Anterior cingulate cortex (tissue), 58 donors: ENCODE data around the gene THSD4.

ENCODE experiments used
- DNase-seq, 58 donors: peaks; one replicate each; lab custom pipeline; 2025; lab: John Stamatoyannopoulos, UW

The THSD4 gene

DNA sequence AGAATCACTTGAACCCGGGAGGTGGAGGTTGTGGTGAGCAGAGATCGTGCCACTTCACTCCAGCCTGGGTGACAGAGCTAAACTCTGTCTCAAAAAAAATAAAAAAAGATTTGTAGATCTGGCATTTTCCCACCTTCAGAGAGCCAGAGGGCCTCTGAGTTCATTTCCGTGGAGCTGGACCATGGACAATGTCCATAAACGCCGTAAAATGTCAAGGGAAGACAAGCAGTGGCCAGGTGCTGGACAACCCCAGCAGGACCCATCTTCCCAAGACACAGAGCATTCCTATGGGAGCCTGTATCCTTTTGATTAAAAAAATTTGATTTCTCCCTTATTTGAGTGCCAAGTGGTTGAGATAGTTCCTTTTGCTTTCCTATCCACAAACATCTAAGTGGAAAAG is 627.7 kb downstream of the THSD4 start:
- DNase-seq, result no peak

DNA sequence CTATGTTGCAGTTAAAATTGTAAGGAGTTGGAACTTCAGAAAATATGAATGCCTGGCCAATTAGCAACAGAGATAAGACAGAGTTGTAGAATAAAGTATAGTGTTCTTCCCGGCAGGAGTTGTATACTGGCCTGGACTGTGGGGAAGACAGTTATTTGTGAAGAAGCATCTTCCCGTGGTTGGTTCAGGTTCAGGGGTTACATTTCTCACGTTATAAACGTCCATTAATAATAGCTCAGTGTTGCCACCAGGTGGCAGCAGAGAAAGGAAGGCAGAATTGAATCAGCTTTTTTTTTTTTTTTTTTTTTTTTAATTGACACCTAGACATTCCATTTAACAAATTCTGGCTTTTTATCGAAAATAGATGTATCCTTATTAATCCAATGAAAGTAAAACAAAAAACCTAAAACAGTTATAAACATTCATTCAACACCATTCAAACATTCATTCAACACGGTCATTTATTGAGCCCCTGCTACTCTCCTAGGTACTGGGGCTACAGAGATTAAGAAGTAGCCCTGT is 628.7 kb downstream of the THSD4 start:
- peak in 8 of 58 donors; percentile 6 to 47 (median 14) for DNase-seq

DNA sequence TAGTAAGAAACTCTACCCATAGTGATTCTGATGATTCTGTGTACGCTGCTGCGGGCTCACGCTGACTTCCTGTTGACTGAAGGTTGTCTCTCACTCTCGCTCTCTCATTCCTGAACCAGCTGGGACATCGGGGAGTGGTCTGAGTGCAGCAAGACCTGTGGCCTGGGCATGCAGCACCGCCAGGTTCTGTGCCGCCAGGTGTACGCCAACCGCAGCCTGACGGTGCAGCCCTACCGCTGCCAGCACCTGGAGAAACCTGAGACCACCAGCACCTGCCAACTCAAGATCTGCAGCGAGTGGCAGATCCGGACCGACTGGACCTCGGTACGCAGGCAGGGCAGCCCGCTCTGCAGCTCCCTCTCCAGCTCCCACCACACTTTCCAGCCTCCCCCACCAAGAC is 631.4 kb downstream of the THSD4 start:
- no peak for DNase-seq

DNA sequence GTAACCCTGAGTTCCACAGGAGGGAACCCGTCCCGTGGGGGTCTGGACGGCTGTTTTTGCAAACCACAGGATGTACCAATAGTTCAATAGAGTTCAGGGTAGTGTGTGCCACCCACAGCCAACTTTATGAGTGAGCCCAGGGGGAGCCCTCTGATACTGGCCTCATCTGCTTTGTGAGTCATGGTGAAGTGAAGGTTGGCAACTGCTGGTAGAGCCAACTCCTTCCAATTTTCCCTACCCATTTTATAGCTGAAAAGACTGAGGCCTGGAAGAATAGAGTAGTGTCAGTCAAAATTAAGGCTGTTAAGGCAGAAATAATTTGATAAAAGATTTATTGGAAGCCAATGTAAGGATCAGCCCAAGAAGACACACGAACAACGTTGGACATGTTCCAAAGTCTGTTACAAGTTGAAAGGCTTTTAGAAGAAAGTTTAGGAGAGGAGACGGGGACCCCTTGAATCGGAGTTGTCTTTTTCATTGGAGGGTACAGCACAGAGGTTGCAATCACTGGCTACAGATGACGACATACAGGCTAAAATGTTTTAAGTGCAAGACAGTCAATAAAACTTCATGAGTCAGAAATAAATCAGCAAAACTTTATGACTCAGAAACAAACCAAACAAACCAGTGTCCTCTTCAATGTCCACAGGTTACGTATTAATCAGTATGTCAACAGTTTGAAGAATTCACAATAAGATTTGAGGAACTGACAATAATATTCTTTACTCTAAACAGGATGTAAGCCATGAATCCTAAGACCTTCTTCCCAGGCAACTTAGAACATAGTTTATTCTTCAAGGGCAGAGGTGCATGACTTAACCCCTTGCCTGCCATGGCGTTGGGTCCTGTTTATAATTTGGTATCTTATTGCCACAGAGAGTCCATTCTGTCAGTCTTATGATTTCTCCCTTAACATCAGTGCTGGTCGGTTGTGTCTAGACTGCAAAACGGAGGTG is 632.1 kb downstream of the THSD4 start:
- DNase-seq, result no peak

DNA sequence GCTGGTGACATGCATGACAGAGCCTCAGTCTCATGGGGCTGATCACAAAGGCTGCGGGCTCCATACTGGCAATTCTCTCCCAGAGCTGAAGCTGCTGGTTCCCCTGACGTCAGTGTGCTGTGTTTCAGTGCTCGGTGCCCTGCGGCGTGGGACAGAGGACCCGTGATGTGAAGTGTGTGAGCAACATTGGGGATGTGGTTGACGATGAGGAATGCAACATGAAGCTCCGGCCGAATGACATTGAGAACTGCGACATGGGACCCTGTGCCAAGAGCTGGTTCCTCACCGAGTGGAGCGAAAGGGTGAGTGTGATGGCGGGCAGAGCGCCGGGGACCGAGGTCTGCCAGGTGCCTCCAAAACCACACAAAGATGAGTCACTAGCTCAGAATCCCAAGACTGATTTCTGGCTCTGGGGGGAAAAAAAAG is 633.0 kb downstream of the THSD4 start:
- no peak for DNase-seq

DNA sequence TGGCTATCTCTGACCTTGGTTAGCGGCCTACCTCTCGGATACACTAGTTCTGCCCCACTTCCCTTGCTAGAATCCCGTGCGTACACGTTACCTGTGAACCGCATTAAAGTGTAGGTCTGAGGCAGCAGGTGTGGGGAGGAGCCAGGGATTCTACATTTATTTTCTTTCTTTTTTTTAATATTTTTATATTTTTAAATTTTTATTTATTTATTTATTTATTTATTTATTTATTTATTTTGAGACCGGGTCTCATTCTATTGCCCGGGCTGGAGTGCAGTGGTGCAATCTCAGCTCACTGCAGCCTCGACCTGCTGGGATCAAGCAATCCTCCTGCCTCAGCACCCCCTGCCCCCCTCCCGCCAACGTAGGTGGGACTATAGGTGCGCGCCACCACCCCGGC is 634.2 kb downstream of the THSD4 start:
- DNase-seq, result no peak

DNA sequence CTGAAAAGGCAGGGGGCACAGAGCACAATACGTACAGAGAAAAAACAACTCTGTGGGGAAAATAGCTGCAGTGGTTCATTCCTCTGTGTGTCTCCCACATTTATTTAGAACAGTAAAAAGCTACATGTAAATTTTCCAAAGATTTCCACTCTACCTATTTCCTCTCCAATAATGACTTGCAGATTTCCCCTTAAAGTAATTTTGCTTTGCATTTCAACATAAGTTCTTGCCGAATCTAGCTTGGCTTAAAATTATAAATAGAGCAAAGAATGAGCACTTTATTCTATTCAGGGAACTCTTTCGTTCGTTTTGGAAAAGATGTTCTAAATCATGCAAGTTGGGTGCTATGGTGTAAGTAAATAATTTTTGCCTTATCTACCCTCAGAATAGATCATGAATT is 636.9 kb downstream of the THSD4 start:
- no peak for DNase-seq

DNA sequence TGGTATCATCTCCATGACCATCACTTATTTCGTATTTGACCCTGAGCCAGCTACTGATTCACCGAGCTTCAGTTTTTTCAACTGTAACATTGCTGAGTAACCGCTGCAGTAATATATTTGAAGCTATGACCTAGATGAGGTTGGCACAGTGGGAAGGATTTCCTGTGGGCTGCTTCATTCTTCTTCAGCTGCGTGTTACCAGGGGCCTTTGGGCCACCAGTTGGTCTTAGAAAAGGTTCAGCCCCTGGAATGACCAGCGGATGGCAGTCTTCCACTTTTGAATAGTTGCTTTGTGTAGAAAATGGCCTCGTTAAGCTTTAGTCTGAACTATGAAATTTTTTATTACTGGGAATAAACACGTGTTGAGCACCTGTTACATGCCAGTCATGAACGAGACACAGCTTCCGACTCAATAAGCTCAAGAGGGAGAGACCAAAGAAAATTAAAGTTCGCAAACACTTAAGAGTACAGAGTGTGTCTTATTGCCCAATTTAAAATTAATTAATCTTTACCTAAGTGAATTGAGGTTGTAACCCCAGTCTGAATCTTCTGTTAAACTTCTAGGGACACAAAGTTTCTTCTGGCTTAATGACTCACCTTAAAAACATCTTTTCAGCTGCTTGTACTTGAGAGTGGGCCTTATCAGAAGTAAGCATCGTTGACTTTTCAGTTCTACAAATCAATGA is 637.5 kb downstream of the THSD4 start:
- DNase-seq, result peak in 9 of 58 donors; percentile 2 to 25 (median 5)

DNA sequence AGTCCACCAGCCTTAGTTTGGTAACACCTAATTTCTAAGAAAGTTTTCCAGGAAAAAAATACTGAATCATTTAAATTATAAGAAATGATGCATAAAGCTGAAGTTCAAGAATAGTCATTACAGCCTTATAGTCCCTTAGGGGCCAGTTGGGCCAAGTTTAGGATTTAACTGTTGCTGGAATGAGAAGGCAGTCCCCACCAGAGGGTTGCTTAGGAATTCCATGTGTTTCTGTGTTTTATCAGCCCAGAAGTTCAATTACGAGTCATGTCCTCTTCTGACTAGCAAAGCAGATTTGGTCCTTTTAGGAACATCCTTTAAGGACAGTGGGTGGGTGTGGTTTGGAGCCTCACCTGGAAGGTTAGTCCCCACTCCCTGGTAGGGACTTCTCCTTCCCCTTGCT is 638.1 kb downstream of the THSD4 start:
- DNase-seq, result no peak

DNA sequence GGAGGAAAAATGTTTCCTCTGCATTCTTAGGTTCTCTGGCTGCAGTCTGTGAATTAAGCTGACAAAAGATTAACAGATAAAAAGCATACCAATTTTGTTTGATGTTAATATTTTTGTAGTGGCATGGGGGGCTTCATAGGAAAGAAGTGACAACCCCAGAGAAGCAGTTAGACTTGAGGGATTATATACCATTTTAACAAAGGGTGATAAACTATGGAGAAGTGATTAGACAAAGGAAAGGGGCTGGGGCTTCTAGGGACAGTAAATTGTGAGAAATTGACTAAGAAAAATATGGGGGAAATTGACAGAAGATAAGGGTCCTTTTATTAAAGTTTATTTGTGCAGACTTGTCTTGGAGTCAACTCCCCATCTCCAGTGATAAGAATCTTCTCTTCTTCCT is 639.4 kb downstream of the THSD4 start:
- no peak for DNase-seq

DNA sequence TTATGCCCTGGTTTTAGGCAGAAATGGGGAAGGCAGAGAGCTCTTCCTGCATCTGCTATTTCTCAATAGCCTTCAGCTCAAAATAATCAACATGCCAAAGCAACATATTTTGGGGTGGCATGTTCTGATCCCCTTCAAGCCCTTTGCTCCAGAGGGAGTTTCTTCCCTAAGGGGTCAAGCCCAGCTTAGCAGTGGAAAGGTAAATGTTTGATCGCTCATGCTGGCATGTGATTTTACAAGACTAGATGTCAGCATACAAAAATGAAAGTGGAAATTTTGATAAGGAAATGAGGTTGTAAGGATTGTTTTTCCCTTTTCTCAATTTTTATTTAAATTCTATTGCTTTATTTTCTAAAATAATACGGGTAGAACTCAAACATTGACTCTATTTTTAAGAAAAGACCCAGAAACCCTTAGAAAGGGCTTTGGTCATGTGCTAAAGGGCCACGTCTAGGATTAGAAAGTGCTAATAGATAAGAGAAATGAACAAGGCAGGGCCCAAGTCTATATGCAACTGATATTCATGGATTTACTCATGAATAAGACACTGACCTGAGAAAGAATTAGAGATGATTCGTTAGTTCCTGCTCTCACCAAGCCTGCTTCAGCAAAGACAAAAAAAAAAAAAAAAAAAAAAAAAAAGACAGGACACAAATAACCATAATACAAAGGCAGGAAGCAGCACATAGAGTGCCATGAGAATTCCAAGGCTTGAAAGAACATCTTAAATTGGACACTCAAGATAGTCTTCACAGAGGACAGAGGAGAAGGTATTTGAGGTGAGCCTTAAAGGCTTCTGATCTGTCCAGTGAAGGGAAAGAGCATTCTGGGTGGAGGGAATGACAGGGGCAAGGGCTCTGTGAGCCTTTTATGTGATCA is 640.1 kb downstream of the THSD4 start:
- no peak for DNase-seq

DNA sequence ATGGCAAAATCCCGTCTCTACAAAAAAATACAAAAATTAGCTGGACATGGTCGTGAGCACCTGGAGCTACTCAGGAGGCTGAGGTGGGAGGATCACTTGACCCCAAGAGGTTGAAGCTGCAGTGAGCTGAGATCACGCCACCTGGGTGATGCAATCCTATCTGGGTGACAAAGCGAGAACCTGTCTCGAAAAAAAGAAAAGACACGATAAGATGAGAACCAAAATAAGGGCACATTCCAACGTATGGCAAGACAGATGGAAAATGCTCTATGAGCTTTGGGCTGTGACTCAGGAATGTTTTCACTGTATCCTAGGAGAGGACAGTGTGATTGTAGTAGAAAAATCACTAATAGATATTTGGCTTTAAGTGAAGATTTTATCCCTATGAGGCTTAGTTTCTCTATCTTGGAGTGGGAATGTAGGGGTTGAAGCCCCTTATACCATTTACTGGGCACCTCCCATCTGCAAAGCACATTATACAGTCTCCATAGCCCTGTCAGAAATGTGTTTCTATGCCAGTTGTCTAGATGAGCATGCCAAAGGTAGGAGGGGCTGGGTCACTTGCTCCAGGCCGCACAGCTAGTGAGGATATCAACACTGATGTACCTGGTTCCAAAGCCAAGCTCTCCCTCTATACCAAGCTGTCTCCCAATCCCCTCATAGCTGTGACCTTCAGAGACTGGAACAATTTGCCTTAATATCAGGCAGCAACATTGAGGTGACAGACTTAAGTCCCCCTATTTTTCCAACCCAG is 641.5 kb downstream of the THSD4 start:
- no peak for DNase-seq

DNA sequence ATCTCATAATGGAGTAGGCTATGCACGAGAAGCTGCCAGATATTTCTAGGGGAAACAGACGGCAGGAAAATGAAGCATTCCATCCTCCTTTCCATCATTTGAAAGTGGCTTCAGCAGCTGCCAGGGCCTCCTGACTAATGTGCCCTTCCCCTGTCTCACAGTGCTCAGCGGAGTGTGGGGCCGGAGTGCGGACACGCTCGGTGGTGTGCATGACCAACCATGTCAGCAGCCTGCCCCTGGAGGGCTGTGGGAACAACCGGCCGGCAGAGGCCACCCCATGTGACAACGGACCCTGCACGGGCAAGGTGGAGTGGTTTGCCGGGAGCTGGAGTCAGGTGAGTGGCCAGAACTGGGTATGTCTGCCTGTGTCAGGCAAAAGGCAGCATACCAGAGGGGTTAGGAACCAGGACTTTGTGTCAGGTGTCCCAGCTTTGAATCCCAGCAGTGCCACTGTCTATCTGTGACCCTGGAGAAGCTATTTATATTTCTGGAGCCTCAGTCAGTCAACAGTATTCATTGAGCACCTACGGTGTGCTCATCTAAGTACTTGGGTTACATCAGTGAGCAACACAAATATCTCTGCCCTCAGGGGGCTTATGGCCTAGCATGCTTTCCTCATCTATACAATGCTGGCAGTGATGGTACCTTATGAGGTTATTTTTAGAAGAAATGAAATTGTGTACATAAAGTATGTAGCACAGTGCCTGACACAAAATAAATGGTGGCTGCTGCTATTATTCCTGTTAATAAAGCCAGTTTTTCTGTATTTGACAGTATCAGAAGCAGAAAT is 642.7 kb downstream of the THSD4 start:
- no peak for DNase-seq

DNA sequence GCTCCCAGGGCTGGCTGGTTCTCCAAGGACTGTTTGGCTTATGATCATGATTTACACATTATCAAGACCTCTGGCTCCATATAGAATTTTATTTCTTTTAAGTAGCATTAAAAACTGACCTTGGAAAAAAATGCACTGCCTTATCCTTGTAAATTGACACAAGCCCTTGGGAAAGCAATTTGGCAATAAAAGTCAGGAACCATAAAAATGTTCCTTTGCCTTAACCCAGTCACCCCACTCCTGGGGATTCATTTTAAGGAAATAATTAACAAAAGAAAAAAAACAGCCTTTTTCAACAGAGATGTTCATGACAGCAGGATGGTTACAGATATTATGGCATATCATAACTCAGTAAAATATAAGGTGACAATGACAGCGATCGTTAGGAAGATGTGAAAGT is 643.4 kb downstream of the THSD4 start:
- no peak for DNase-seq

DNA sequence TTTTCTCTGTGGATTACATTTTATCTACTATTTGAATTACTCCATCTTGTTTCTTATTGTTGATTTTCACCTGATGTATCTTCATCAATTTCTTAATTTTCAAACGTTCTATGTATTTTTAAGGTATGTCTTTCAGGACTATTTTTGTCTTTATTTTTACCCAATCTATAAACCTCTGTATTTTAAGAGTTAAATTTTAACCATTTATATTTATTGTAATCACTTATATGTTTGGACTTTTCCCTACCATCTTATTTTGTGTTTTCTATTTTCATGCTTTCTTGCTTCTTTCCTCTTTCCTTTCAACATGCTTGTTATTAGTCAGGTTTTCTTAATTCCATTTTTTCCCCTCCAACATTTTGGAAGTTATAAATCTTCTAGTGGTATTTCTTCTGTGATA is 645.6 kb downstream of the THSD4 start:
- DNase-seq, result no peak

DNA sequence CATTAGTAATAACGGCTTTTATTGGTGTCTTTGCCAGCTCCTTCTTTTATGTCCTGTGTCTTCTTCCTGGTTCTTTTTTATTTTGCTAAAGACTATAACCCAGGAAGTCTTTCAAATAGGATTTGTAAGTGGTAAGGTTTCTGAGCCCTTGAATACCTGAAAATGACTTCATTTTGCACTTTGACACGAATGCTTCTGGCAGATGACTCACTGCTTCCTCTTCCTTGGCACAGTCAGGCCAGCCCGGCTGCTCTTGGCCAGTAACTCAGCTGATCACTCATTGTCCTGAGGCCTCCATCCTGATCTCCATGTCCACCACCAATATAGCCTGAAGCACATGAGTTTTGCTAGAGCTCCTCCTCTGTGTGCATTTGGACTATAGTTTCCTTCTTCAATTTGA is 646.4 kb downstream of the THSD4 start:
- no peak for DNase-seq

DNA sequence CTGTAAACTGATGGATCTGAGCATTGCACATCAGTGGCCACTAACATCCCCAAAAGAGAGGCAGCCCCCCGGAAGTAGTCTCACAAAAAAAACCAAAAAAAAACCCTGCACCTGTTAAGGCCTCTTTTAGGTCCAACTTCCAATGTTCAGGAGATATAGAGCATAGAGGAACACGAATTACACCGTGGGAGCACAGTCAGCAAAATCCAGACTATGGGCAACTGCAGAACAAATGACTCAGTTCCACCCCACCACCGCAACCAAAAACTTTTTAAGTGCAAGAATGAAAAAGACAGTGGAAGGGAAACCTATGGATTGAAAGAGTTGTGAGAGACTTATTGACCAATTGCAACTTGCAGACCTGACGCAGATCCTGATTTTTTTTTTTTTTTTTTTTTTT is 652.9 kb downstream of the THSD4 start:
- DNase-seq, result no peak

DNA sequence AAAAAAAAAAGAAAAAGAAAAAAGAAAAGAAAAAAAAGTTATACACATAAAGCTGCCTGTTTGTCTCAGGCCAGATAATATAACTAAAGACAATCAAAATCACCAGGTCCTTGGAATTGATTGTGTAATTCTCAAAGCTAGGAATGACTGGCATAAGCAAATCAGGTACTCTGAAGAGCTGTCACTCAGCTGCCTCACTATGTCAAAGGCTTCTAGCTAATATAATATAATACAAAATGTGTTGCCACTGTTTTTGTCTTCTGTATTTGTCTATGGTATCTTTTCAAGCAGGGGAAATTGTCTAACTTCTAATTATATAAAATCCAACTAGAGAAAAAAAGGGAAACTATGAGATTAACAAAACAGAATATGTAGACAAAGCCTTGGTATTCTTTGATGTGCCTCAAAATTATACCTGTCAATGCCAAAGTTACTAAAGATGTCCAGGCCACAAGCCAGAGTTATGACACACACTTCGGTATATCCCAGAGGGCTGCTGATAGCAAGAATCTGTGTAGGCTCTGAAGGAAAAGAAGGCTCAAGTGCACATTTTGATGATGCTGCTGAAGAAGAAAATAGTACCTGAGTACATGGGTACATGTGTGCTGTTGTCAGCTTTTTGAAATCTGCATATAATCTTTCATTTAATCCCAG is 658.1 kb downstream of the THSD4 start:
- no peak for DNase-seq

DNA sequence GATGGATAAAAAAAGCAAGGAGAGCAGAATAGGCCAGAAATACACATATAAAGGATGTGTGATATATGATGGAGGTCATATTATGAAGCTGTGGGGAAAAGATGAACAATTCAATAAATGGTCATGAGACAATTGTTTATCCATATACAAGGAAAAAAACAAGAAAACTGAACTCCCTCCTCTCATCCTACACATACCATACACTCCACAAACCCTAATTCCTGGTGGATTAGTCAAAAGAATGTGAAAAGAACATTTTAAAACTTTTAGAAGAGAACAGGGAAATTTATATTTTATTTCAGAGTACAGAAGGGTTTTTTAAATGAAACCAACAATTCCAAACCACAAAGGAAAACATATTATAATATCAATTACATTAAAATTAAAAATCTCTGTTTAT is 660.6 kb downstream of the THSD4 start:
- no peak for DNase-seq
